ENCODE results near the gene AQP6. TPM values are rescaled to one million over a fixed set of nuclear protein-coding genes. Genes with fewer than 3 reads are reported as not detected.
"Not testable (repeated sequence)": the region's sequence is repeated elsewhere in the genome, so short reads cannot be mapped to it uniquely, and the experiment has no call there.

Gene AQP6
- total RNA-seq, 1 experiment from 2014 or later, result not detected

DNA sequence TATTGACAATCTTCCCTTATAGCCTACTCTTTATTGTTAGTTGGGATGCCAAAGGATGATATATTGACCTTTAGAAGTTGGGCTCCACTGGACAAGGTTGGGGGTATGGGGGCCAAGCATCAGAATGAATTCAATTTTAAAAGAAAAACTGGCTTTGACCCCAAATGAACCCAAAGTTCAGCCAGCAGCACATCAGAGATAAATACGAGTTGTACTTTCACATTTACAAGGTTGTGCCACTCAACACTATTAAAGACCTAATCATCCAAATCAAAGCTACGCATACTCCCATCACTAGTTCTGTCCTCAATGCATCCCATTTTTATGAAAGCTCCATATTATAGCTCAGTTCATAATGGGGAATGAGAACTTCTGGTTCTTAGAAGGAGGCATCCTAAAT, 16.7 kb downstream of the AQP6 start:
- DNase-seq (ENCODE audit: low read depth), result not testable (repeated sequence)

DNA sequence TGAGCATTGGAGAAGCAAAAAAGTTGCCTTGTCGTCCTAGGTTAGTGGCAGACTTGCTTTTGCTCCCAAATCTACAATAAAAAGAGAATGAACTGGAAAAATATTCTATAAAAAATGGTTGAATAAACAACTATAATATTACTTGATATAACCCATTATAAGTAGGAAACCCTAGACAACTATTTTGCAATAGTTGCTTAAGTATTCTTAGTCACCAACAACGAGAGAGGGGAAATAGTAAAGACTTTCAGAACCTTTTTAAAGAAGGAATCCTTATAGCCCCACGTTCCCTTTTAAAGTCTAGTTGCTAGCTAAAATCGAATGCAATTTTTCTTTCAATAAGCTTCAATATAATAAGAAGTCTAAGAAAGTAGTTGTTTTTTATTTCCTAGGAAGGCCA, 17.5 kb downstream of the AQP6 start:
- DNase-seq (ENCODE audit: low read depth), result peak; percentile 37

DNA sequence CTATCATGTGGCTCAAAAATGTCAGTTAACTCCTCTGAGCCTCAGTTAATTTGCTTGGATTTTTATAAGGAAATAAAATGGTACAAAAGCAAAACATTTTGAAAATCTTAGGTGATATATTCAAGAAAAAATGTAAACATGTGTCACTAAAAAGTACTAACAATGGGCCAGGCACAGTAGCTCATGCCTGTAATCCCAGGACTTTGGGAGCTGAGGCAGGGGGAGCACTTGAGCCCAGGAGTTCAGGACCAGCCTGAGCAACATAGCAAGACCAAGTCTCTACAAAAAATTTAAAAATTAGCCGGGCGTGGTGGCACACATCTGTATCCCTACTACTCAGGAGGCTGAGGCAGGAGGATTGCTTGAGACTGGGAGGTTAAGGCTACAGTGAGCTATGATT, 25.7 kb downstream of the AQP6 start:
- DNase-seq (ENCODE audit: low read depth), result no peak

DNA sequence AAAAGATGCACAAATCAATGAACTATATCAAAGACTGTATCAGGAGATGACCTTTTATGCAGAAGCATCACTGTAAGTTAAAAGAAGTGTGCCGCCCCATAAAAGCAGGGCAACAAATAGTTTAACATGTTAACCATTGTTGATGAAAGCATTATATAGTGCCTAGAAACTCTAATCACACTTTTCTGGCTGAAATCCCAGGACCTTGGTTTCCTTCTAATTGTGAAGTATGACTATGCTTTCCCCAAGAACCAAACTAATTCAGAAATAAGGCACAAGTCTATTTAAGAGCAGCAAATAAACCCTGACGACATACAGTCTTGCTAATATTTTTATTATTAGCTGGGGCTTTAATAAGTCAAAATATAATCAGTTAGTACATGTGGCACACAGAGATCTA, 30.8 kb downstream of the AQP6 start:
- no peak for DNase-seq (ENCODE audit: low read depth)

DNA sequence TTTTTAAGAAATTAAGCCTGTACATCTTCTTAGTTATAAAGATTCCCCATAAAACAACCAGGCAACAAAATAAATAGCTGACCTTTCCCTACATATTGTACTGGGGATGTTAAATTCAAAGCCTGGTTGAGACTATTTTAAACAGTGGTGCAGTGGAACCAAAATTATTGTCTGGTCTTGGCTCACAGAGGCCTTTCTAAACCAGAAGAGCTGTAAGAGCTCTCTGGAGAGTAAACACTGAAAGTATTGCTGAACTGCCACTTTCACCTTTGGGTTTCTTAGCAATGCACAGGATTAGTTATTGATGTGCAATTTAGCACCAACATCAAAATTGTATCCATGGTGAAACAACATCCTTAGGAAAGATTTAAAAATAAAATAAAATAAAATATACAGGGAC, 31.9 kb downstream of the AQP6 start:
- no peak for DNase-seq (ENCODE audit: low read depth)

DNA sequence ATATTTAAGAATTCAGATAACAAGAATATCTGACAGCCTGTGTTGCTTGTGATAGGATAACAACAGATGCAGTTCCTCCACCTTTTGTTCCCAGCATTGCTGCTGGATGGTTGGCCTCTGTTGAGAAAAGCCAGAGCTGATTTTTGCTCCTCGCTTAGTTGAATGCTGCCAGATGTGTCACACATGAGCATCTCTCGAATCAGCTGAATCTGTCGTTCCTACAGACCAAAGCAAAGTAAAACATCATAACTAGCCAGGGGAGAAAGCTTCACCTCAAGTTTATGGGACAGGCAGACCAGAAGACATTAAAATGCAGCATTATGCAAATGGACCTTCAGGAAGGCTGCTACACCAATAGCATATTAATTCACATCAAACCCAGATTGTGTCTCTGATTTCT, 32.4 kb downstream of the AQP6 start:
- no peak for DNase-seq (ENCODE audit: low read depth)

DNA sequence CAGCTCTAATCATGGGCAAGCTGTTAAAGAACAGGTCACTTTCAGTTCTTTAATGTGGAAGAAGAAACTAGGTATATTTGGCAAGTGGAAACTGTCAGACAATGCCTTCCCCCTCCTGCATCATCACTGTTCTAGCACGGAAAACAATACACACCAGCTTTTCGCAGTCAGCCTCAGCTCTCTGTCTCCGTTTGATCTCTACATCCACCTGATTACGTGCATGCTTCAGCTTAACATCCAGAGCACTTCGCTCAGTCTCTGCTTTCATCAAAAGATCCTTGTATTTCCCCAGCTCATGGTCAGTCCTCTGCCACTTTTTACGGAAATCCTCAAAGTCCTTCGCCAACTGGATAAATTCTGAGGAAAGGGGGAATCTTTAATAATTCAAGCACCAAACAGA, 33.5 kb downstream of the AQP6 start:
- DNase-seq (ENCODE audit: low read depth), result no peak

DNA sequence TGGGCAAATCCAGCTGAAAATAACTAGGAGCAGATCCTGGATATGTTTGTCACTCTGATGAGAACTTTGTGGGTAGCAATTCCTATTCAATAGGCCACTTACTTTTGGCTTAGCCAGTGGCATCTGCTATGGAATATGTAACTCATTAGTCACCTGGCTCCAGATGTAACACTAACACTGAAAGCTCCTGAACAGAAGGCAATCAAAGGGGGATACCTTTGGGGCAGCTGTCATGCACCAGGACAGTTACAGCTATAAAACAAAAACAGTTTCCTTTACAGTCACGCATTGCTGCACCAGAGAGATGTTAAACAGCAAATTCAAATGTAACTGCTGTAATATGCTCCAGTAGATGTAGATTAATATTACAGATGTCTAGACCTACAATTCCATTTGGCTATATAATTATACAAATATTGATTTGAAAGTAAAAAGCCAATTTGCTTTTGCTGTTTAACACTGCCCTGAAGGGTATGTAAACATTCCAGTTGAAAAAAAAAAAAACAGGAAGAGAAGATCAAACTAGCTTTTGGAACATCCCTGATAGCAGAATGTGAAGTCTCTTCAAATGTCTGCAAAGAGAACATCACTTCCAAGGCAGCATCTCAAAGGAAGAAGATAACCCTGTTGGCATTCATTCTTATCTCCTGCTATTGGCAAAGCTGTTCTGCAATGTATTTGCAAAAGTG, 34.2 kb downstream of the AQP6 start:
- DNase-seq (ENCODE audit: low read depth), result peak; percentile 69

DNA sequence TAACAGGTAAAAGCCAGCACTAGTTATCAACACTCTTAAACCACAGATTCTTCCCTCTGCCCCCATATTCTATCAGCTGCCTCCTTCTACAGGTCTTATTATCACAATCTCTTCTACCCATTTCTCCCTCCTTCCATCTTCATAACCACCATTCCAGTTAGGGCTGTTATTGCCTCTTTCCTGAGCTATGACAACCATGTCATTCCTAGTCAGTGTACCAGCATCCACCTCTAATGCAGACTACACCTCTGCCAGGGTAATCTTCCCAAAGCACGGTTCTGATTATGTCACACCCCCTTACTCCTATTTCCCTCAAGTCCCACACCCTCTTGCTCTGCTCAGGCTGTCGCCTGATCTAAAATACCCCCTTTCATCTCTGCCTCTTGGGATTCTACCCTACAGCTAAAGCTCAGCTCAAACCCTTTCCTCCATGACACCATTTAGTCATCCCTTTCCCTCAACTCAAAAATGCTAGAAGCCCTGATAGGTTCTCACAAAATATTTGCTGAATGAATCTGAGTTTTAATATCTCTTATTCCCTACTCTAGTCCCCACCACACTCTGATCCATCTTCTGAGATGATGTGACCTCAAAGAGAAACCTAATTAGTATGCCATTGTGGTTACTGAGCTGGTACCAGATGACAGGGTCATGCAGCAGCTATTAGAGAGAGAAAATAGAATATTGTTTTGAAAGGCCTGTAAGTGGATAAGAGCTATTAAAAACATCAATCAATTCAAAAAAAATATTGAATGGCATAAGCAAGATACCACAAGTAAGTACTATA, 40.8 kb downstream of the AQP6 start:
- DNase-seq (ENCODE audit: low read depth), result peak; percentile 32

DNA sequence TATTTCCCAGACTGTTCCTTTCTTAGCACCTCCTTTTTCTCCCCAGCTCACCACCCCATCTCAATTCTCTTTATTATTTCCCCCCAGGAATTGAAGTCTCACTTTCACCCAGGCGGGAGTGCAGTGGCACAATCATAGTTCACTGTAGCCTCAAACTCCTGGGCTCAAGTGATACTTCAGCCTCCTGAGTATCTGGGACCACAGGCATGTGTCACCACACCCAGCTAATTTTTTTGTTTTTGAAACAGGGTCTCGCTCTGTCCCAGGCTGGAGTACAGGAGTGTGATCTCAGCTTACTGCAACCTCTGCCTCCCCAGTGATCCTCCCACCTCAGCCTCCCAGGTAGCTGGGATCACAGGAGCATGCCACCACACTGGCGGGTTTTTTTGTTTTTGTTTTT, 41.6 kb downstream of the AQP6 start:
- DNase-seq (ENCODE audit: low read depth), result no peak

DNA sequence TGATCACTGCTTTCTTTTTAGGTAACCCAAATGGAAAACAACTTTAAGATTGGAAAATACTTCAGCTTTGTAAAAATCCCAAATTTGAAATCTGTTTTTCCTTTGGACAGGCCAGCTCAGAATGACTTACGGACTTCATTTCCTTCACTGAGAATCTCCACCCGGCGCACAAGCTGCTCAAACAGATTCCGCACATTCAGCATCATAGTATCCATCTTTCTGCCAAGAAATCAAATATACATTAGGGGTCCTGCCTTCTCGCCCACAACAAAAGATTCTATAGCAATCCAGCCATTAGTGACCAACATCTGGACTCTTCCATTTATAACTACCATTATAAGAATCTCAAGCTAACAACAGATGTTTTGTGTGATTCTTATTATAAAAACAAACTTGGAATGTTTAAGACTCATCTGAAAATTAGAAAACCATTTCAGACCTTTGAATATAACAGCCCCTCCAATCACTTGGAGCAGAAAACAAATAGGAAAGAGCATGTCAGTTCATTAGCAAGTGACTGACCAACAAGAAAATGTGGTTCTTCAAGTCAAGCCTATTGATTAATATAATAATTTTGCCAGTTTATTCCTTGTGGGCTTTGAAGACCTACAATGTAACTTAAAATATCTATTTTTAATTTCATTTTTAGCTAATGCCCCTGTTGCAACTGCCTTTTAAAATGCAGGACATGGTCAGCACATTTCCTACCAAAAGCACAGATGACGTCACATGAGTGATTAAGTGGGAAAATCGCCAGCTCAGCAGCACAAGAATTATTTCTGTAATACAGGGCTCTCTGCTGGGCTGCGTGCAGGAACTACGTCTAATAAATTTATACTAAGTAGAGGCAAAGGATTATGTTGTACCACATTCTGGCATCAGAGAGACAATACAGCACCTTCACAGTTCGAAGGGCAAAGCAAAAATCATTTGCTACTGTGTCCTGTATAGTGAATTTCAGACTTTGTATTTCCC, 44.0 kb downstream of the AQP6 start:
- peak; percentile 81 for DNase-seq (ENCODE audit: low read depth)

DNA sequence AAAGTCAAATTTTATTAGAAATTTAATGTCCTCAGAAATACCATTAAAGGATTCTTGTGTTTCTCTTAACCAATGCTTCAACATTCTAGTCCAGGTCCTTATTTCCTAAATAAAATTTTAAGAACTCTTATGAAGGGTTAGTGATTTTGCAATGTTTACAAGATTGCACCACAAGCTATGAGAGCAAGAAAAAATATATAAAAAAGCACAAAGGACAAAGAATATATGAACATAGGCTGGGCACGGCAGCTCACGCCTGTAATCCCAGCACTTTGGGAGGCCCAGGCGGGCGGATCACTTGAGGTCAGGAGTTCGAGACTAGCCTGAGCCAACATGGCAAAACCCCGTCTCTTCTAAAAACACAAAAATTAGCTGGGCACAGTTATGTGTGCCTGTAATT, 44.9 kb downstream of the AQP6 start:
- DNase-seq (ENCODE audit: low read depth), result peak; percentile 24

DNA sequence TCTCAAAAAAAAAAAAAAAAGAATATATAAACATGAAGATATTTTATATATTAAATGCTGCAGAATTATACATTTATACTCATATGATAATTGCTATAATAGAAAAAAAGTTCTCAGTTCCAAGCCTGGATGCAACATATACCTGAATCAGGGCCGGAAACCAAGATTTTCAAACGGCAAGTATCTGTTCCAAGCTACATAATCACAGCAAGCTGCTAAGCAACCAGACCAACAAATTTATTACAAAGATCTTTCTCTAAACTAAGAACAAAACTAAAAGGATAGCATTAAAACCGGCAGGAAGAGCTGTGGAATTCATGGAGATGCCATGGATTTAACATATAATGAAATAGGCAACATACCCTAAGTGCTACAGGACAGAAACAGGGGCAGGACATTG, 45.4 kb downstream of the AQP6 start:
- no peak for DNase-seq (ENCODE audit: low read depth)

DNA sequence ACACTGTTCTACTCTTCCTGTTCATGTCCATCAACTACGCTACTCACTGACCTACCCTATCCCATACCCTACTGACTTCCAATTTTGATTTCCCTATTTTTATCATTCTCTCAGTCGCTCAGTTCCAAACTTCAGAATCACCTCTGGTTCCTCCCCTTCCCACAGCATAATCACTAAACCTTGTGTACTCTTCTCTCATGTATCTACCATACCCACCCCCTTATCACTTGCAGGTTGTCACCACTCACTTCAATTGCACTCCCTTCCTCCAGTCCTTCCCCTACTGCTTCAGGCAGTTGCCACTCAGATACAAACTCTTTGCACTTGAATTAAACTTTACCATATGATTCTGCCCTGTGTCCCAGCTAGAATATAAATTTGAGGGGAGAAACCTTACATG, 46.2 kb downstream of the AQP6 start:
- DNase-seq (ENCODE audit: low read depth), result no peak

DNA sequence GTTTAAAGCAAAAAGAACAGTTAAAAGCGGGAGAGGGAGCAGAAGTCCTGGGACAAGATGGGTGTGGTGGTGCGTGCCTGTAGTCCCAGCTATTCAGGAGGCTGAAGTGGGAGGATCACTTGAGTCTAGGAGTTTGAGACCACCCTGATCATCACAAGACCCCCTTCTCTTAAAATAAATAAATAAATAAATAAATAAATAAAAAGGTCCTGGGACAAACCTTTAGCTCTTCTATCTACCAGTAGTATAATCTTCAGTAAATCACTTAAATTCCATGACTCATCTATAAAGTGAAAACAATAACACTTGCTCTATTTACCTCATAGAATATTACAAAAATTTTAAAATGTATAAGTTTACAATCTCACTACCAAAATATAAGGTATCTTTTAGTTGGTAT, 46.8 kb downstream of the AQP6 start:
- DNase-seq (ENCODE audit: low read depth), result no peak

DNA sequence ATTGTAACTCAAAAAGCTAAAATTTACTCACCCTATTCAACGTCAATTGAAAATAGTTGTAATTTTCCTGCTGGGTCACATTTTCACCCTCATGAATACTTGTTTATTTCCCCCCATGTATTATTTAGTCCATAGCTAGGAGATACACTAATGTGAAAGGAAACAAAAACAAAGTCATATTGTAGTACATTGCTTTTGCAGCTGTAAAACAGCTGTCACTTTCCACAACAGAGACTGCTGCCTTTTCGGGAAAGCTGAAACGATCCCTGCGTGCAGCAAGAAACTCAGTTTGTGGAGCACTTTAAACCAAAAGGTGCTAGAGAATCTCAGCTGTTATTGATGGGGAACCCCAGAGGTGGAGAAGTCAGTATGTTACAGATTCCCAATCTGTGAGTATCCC, 48.3 kb downstream of the AQP6 start:
- peak; percentile 75 for DNase-seq (ENCODE audit: low read depth)

DNA sequence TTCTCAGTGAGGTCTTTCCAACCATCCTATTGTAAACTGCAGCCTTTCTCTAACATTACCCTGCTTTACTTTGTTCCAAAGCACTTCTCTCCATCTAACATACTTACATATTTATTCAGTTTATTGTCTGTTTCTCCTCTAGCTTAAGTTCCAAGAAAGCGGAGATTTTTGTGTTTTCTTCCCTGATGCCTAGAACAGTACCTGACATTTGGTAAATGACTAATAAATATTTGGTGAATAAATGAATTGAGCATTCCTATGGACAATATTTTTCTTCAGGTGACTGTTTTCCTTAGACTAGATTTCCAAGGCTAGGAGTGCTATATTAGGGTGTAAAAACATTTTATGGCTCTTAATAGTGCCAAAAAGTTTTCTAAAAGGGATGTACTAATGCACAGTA, 50.2 kb downstream of the AQP6 start:
- DNase-seq (ENCODE audit: low read depth), result no peak

DNA sequence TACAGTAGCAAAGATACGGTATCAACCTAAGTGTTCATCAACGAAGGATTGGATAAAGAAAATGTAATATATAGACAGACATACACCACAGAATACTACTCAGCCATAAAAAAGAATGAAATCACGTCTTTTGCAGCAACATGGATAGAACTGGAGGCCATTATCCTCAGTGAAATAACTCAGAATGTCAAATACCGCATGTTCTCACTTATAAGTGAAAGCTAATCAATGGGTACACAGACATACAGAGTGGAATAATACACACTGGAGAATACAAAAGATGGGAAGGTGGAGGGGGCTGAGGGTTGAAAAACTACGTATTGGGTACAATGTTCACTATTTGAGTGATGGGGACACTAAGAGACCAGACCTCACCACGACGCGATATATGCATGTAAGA, 51.5 kb downstream of the AQP6 start:
- no peak for DNase-seq (ENCODE audit: low read depth)

DNA sequence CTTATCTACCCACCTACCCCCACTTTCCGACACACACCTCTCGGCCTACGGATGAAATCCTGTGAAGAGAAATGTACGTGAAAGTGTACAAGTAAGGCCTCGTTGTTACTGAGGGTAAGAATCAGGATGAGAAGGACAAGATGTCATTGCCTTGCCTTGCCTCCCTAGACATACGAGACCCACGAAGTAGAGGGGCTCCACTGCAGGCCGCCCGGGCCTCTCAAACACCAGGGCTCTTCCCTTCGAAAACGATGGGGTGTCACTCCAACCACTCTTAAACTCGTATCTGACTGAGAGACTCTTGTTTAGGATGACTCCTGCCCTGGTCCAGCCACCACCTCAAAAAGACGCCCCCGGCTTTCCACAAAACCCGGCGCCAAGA, 52.0 kb downstream of the AQP6 start:
- no peak for DNase-seq (ENCODE audit: low read depth)

DNA sequence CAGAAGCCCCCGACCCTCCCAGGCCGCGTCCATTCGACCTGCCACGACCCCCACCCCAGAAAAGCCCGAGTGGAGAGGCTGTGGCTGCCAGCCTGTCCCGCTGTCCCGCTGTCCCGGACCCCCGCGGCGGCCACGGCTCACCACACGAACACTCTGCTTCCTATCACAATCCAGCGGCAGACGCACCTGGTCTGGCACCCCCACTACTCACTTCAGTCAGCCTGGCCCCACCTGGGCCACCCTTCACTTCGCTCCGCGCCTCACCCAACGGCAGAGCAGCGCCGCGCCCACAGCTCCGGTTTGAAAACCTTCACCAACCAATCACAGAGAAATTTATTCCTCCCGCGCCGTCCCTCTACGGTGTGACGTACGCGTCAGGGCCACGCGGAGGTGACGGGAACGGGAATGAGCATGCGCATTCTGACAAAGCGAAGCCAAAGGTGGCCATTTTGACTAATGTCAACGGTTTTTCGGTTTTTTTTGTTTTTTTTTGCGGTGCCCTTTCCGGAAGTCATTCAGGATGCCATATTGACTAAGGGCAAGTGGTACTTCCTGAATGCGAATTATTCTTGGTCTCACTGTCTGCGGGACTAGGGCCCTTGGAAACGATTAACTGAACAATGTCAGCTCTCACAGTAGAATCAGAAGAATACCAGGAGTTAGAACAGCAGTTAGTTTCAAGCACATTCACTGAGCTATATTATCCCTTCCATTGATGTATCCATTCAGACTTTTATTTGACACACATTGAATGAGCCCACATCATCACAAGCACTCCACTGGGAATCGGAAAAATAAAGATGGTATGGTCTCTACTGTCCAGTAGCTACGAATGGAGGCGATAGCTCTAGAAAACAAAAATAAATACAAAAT, 52.7 kb downstream of the AQP6 start, which contains the start of gene RACGAP1:
Gene RACGAP1 (minus strand): TSS at position 308 of the 873 bp plus-strand sequence. CDS start 8,779 bp downstream, outside the sequence.
- peak; percentile 99 for DNase-seq (ENCODE audit: low read depth)

DNA sequence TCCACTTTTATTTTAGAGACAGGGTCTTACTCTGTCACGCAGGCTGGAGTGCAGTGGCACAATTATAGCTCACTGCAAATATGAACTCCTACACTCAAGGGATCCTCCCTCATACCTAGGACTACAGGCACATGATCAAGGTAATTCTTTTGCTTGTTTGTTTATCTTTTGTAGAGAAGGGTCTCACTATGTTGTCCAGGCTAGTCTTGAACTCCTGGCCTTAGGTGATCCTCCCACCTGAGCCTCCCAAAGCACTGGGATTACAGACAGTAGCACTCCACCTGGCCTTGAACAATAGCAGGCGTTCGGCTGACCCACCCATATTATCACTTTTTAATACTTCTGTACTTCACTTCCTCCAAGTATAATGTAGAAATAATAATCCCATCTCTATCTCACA, 53.9 kb downstream of the AQP6 start:
- no peak for DNase-seq (ENCODE audit: low read depth)

Measured in LHCN-M2 (cell line).